Activated CD8-positive, alpha-beta memory T cell treated with anti-CD3 and anti-CD28 coated beads, Interleukin-2, amount 50 U/mL, for 1 hour (primary cell): ENCODE data around the gene TNRC6C.

Experiments used
- DNase-seq: peaks from one replicate; pipeline ENCODE4 v3.0.0-alpha.2; 2020; ENCODE audit errors: extremely low read depth

The TNRC6C gene

DNA sequence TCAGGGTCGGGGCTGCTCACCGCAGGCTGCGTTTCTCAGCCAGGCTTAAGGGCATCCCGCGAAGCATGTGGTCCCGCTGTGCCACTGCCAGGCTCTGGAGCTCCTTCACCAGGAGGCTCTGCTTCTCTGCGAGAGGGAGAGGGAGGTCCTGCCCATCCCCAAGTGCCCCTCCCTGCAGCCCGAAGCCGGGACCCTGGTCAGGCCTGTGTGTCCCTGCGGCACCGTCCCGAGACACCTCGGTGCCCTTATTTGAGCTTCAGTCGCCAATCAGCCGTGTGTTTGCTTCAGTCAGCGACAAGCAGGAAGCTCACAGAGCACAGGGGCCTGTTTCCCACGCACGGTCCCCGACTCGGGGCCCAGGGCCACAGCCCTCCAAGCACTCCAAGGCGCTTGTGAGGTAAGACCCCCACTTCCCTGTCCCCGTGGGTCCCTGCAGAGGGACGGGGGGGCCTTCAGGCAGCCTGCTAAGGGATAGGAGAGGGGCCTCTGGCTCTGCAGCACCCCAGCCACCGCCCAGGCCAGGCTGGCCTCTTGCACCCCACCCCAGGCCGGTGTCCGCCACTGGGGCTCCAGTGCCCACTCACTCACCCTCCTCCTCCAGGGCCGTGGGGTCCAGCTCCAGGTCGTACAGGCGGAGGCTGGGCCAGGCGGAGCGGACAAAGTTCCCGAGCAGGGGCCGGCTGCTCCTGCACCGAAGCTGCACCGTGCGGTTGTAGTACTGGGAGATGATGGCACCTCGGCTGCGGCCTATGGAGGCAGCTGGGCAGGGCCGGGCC is 166.8 kb downstream of the TNRC6C start:
- DNase-seq: no peak

DNA sequence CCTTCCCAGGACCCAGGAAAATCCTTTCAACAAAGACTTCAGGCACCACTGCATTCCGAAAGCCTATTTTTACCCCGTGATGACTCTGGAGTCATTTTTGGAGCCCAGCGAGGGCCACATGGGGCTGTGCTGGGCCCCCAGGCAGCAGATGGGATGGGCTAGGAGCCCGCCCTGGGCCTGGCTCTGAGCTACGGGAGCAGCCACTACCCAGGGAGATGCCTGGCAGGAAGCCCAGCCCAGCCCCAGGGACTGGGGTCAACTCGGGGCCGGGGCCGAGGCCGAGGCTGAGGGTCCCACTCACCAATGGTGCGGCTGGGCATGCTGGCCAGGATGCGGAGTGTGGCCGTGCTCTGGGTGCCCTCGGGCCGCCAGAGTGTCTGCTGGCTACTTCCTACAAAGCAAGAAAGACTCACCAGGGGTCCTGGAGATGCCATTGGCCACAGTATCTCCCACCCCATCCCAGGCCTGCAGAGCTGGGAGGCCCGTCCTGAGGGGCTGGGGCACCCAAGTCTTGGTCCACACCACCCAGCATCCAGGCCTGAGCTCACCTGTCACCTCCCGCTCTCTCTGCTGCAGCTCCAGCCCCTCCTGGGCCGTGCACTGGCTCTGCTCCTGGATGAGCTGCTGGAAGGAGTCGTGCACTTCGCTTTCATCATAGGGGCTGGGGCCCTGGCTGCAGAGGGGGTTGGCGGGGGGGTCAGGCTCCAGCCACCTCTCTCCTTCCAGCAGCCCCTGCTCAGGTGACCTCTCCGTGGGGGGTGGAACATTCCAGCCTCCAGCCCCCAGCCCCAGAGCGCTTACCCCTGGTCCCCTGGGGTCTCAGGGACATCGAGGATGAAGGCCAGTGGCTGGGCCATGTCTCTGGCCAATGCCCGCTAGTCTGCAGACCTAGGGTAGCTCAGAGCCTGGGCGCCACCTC is 167.7 kb downstream of the TNRC6C start:
- DNase-seq: no peak

DNA sequence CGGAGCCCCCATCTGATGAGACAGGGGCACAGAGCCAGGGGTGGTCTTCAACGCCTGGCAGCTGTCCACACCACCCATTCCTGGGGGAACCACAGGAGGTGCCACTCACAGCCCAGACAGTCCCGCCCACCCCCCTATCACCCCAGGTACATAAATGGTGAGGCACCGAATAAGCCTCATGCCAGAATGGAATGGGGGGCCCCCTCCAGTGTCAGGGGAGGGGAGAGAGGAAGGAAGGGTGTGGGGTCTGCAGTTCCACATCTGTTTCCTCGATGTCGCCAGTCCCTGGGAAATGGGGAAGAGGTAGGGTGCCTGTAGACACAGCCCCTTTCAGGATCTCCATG is 168.4 kb downstream of the TNRC6C start:
- DNase-seq: no peak

DNA sequence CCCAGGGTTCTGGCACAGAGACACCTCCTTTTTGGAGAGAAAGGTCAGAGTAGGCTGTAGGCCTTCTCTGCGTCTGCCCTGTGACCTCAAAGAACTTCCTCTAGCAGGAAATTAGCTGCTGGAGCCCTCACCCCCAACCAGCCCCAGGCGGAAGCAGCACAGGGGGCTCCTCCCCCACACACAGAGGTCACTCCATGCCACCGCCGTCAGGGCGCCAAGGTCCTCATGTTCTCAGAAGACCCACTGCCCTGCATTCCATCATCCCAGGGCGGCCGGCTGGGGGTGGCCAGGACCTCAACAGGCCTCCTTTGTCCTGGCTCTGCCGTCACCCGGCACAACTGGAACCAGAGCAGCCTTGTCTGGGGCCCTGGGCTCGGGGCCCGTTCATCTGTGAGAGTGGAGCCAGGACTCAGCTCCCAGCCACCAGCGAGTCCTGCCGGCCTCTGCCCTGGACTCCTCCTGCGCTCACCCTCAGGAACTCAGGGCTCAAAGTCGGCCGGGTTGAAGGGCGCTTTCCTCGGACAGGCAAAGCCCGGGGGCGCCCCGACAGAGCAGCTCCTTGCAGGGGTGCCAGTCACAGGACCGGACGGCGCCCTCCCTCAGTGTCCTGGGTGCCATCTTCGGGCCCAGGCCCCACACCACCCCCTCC is 168.9 kb downstream of the TNRC6C start:
- DNase-seq: no peak

DNA sequence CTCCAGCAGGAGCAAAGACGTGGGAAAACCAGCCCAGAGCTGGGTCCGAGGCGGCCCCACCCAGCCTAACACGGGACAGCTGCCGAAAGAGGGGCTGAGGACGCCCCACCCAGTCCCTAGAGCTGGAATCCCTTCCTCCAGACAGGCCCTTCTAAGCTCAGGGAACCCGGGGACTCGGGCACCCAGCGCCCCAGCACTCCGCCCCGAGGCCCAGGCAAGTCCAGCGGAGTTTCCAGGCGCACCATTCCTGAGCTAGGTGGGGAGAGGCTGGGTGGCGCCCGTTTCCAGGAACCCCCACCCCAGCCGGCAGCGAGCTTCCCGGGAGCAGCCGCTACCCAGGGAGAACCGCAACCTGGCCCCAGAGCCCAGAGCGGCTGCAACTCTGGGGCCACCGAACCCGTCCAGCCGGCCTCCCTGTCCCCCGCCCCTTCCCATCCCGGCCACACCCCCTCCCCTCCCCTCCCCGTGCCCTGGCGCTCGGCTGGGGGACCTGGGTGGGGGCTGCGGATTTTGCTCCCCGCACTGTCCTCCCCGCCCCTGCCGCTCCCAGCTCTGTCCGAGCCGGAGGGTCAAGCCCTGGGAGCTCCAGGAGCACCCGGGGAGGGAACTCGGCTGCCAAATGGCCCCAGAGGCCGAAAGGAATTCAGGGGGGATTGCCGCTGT is 169.5 kb downstream of the TNRC6C start:
- DNase-seq: no peak

DNA sequence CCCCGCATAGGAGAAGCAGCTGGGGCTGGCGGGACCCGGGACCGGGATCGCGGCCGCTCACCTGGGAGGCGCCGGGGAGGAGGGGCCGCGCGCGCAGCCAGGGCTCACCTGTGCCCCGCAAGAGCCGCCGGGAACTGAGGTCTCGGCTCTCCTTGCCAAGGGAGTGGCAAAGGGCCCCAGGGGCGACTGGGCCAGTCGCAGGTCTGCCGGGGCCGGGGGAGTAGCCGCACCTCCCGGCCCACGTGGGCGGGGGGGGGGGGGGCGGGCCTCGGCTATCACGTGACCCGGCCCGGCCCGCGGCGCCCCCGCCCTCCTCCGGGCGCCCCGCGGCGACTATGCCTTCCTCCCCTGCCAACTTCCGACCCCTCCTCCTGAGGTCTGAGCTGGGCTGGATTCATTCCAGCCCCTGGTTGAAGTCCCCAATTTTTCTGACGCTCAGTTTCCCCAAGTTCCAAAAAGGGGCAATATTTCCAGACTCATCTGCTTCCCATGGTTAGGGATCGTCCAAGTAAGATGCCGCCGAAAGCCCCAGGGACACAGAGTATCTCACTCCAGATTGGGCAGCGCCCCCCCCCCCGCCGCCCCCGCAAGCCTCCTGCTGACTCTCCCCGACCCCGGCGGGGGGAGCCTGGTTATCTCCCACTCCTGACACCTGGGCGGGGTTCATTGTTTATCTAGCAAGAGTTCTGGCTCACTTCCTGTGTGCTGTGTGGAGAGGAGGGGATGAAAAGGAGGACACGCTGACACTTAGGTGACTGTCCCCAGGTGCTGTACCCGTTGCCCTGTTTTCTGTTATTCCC is 170.2 kb downstream of the TNRC6C start, which contains the start of gene TMC6:
Gene TMC6 (minus strand): TSS at position 205 of the 800 bp plus-strand sequence. CDS start 1,923 bp downstream, outside the sequence.
- no peak for DNase-seq

DNA sequence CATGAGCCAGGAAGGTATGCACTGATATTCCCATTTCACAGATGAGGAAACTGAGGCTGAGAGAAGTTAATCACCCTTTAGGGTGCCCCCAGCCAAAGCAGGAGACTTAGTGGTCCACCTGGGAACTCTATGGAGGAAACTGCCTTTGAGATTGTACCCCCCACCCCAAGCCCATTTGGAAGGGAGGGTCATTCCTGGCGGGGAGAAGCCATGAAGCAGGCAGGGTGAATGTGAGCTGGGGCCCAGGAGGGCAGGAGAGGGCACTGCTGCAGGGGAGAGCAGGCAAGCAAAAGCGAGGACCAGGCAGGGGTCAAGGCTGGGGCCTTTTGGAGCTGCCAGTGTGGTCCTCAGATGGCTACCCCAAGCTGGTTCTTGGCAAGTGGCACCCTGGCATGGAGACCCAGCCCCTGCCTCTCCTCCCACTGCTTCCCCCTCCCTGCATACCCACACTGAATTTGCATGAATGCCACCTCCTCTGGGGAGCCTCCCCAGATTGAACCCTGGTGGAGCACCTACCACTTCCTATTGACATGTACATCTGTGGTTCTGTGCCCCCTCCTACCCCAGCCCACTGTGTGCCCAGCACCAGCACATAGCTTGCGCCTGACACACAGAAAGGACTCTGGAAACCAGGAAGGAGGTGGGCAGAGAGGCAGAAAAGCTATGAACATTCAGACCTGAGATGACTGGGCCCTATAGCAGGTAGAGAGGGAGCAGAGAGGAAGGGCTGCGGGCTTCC is 171.0 kb downstream of the TNRC6C start:
- no peak for DNase-seq

DNA sequence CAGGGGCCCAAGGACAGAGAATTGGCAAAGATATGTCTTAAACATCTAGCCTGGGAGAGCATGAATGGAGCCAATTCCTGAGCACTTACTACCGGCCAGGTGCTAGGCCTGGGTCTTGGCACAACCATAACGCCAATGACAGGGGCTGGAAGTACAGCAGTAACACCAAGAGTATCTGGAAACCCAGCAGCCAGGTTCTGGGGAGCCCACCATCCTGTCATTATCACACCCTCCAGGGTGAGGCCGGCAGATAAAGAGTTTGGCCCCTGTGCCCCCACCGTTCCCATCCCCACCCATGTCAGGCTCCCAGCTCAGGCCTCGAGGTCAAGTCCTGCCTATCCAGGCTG is 171.6 kb downstream of the TNRC6C start:
- DNase-seq: no peak

DNA sequence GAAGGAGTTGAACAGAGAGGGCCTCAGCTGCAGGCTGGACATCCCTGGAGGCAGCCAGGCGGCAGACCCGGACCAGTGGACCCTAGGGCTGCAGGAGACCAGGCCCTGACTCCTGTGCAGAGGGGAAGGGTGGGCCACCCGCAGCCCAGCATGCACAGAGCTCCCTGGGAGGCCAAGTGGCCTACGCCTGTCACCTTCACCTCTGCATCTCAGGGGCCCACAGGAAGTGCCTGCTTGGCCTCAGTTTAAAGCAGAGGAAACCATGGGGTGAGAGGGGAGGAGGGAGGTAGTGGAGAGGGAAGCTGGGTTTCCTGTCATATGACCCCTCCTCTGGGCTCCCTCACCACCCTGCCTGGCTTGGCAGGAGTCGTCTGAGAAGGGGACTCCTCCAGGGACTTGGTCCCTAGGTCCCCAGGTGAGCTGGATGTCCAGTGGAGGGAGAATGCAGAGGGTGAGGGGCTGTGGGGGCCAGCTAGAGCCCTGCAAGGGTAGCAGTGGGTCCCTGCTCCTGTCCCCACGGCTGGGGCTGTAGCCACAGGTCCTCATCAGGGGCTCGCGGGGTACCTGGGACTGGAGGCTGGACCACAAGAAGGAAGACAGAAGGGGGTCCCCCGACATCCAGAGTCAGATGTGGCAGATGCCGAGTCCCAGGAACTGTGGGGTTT is 172.1 kb downstream of the TNRC6C start, which contains the start of gene TMC8:
Gene TMC8 (plus strand): TSS at position 335 of the 665 bp plus-strand sequence. CDS start 818 bp downstream, outside the sequence.
- DNase-seq: no peak

DNA sequence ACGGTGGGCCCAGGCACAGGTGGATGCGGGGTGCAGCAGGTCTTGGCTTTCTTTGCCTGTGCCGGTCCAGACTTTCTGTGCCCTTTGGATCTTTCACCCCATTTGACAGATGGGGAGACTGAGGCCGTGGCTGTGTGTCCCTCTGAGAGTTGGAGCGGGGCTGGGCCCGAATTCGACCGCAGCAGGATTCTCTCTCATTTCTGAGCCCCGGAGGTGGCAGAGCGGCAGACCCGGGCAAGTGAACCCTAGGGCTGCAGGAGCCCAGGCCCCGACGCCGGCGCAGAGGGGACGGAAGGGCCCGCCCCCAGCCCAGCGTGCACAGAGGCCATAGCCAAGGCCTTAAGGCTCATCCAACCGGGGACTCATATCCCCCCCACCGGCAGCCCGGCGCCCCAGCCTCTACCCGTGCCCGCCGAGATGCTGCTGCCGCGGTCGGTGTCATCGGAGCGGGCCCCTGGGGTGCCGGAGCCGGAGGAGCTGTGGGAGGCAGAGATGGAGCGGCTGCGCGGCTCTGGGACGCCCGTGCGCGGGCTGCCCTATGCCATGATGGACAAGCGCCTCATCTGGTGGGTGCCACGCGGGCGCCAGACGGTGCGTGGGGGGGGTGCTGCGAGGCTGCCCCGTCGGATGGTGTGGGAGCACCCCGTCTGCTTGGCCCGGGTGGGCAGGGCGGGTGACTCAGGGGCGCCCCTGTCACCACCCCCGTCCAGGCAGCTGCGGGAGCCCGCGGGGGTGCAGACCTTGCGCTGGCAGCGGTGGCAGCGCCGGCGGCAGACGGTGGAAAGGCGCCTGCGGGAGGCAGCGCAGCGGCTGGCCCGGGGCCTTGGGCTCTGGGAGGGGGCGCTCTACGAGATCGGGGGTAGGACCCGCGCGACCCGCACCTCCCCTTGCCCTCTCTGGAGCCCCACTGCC is 172.9 kb downstream of the TNRC6C start:
- no peak for DNase-seq

DNA sequence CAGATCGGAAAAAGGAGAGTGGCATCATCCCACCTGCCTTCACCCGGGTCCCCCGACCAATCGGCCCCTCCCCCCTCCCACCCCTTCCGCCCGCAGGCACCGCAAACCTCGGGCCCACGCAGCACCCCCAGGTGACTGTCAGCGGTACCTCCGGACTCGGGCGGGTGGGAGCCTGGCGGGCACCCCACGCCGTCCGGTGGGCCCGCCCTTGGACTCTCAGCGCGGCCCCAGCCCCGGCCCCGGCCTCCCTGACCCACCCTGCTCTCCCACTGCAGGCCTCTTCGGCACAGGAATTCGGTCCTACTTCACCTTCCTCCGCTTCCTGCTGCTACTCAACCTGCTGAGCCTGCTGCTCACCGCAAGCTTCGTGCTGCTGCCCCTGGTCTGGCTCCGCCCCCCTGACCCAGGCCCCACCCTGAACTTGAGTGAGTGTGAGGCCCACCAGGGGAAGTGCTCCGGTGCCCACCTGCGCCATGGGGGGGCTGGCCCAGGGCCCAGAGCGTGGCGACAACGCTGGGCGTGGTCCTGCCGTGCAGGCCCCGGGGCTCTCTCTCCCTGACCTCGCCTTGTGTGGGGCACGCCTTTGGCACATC is 173.7 kb downstream of the TNRC6C start:
- DNase-seq: no peak

DNA sequence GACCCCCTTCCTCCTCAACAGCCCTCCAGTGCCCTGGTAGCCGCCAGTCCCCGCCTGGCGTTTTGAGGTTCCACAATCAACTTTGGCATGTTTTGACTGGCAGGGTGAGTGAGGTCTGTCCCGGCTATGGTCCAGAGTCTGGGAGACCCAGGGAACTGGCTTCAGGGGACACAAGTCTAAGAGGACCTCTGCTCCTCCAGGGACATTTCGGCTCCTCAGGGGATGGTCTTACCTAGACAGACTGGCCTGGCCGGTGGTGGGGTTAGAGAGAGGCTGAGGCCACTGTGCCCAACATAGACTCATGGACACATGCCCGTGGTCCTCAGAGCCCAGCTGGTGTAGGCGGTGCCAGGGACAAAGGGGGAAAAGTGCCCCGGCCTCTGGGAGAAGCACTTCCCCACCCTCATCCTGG is 174.3 kb downstream of the TNRC6C start:
- no peak for DNase-seq

DNA sequence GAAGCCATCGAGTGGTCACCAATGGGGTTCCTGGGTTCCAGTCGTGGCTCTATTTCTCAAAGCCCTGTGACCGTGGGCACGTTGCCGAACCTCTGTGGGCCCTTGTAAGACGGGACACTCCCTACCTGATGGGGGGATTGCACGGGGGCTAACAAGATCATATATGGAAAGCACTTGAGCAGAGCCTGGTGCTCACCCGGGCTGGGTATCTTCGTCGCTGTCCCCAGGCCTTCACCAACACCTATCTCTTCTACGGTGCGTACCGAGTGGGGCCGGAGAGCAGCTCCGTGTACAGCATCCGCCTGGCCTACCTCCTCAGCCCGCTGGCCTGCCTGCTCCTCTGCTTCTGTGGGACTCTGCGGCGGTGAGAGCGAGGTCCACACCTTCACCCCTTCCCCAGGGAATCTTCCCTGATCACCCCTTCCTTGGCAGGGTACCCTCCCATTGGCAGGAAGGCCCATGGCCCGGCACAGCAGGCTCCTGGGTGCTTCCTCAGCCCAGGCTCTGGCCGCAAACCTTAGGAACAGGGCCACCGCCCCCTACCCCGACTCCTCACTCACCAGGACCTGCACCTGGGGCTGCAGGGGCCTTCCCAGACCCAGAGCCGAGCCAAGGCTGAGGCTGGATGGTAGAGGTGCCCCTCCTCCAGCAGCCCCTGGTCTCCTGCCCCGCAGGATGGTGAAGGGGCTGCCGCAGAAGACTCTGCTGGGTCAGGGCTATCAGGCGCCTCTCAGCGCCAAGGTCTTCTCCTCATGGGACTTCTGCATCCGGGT is 174.9 kb downstream of the TNRC6C start:
- DNase-seq: no peak

DNA sequence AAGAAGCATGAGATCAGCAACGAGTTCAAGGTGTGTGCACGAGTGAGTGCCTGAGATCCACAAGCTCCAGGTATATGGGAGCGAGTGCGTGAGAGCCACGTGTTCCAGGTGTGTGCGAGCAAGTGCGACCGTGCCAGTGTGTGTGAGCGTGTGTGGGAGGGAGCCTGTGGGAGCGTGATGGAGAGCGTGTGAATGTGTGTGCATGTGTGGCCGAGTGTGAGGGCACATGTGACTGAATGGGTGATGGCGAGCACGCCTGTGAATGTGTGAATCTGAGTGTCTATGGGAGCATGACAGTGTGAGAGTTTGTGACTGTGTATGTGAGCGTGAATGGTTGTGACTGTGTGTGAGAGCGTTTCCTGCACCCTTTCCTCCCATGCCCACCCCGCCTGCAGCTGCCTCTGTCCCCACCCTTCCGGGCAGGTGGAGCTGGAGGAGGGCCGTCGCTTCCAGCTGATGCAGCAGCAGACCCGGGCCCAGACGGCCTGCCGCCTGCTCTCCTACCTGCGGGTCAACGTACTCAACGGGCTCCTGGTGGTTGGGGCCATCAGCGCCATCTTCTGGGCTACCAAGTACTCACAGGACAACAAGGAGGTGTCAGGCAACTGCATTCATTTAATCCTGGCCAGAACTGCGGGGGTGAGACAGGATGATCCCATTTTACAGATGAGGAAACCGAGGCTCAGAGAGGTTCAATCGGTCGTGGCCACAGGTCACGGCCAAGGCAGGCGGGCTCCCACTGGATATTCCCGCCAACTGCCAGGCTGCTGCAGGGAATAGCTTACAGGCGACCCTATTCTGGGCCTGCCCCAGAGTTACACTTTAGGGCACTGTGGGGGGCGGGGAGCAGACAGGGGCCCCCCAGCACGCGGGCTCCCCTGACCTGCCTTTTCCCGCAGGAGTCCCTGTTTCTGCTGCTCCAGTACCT is 175.7 kb downstream of the TNRC6C start:
- DNase-seq: no peak

DNA sequence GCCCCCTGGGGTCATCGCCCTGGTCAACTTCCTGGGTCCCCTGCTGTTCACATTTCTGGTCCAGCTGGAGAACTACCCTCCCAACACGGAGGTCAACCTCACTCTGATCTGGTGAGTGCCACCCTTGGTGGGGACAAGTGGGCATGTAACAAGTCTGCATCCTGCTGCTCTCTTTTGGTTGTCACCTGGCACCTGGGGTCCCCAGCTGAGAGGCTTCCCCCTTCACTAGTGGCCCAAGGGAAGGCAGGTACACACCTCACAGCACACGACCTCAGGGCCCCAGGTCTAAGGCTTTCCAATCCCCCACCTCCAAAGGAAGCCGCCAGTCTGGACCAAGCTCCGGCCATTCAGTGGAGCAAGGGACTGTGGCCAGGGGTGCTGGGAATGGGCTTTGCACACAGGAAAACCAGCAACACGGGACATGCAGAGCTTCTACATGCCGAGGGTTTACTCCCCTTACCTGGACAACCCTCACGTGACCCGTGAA is 176.4 kb downstream of the TNRC6C start:
- no peak for DNase-seq

DNA sequence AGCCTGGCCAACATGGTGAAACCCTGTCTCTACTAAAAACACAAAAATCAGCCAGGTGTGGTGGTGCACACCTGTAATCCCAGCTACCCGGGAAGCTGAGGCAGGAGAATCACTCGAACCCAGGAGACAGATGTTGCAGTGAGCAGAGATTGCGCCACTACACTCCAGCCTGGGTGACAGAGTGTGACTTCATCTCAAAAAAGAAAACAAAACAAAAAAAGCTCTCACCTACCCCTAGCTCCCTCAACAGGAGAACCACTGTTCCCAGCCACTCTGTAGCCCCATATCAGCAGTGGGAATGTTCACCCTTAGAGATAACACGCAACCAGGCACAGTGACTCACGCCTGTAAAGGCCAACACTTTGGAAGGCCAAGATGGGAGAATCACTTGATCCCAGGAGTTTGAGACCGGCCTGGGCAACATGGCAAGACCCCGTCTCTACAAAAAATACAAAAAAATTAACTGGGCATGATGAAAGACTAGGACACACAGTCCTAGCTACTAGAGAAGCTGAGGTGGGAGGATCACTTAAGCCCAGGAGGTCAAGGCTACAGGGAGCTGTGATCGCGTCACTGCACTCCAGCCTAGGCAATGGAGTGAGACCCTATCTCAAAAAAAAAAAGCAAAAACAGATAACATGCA is 177.5 kb downstream of the TNRC6C start:
- no peak for DNase-seq
